IMR-90 (cell line): ENCODE measurements around the gene ZFYVE1. TPM values are rescaled to one million over a fixed set of nuclear protein-coding genes. Genes with fewer than 3 reads are reported as not detected.

Experiments
- ATAC-seq: fragments of 200-7000 bp; cut with Tn5 transposase; 2 replicates; pipeline ENCODE4 v1.9.1; 2020; ENCODE audit warnings: low read depth, mild to moderate bottlenecking, moderate library complexity
- BruUV-seq: library from RNA; stranded (reverse); fragments of 400-500 nt; replicated peaks from 2 replicates; lab custom pipeline; 2021; lab: Mats Ljungman, UMichigan
- CTCF ChIA-PET: fragments of 300-600 bp; formaldehyde crosslinking; extraction: SDS; loops from one replicate; lab custom pipeline; 2021; ENCODE audit warnings: antibody characterized with exemption; lab: Yijun Ruan, JAX
- POLR2A ChIA-PET: fragments of 300-600 bp; sonication (Branson Sonifier 250); formaldehyde crosslinking; loops from one replicate; lab custom pipeline; 2022; ENCODE audit warnings: antibody characterized with exemption; ENCODE audit not compliant: unreplicated experiment; lab: Charles Lee
- DNase-seq: peaks from one replicate; pipeline ENCODE4 v3.0.0; 2013
- H2AFZ ChIP-seq: replicated peaks from 2 replicates; pipeline ENCODE3; 2013; ENCODE audit warnings: low read length, mild to moderate bottlenecking; ENCODE audit not compliant: poor library complexity
- H2AK5ac ChIP-seq: 2 replicates; pipeline ENCODE4 v1.6.1; 2013; ENCODE audit warnings: low read depth, low read length, inconsistent platforms
- H2AK9ac ChIP-seq: replicated peaks from 2 replicates; pipeline ENCODE3; 2013; ENCODE audit warnings: mild to moderate bottlenecking, low read depth, low read length, moderate library complexity; ENCODE audit not compliant: poor library complexity
- H2BK120ac ChIP-seq: 2 replicates; pipeline ENCODE4 v1.6.1; 2013; ENCODE audit warnings: low read depth, low read length, inconsistent platforms
- H2BK15ac ChIP-seq: 3 replicates; pipeline ENCODE4 v1.6.1; 2013; ENCODE audit warnings: low read depth, low read length, inconsistent platforms
- H2BK20ac ChIP-seq: 2 replicates; pipeline ENCODE4 v1.6.1; 2013; ENCODE audit warnings: low read depth, mild to moderate bottlenecking, inconsistent platforms, low read length, moderate library complexity
- H2BK5ac ChIP-seq: 2 replicates; pipeline ENCODE4 v1.6.1; 2013; ENCODE audit warnings: mild to moderate bottlenecking, low read depth, low read length, inconsistent platforms; ENCODE audit not compliant: poor library complexity, severe bottlenecking
- H3K14ac ChIP-seq: replicated peaks from 2 replicates; pipeline ENCODE4 v1.6.1; 2013; ENCODE audit warnings: low read depth, low read length, inconsistent platforms
- H3K18ac ChIP-seq: 2 replicates; pipeline ENCODE4 v1.6.1; 2013; ENCODE audit warnings: low read depth, low read length, control low read depth
- H3K23ac ChIP-seq: 2 replicates; pipeline ENCODE4 v1.6.1; 2013; ENCODE audit warnings: low read depth, low read length, inconsistent platforms
- H3K27ac ChIP-seq: 2 replicates; pipeline ENCODE4 v1.5.1; 2013; ENCODE audit warnings: mild to moderate bottlenecking, control low read depth, low read length; ENCODE audit not compliant: insufficient read depth
- H3K27me3 ChIP-seq: 2 replicates; pipeline ENCODE4 v1.6.1; 2013; ENCODE audit warnings: low read length; ENCODE audit not compliant: control insufficient read depth, insufficient read depth
- H3K36me3 ChIP-seq: 2 replicates; pipeline ENCODE4 v1.6.1; 2013; ENCODE audit warnings: low read length, mixed read lengths; ENCODE audit not compliant: control insufficient read depth, insufficient read depth
- H3K4ac ChIP-seq: 2 replicates; pipeline ENCODE4 v1.6.1; 2013; ENCODE audit warnings: low read depth, low read length, inconsistent platforms
- H3K4me1 ChIP-seq: 2 replicates; pipeline ENCODE4 v1.6.1; 2013; ENCODE audit warnings: low read length, mixed read lengths; ENCODE audit not compliant: control insufficient read depth, insufficient read depth
- H3K4me2 ChIP-seq: 2 replicates; pipeline ENCODE4 v1.6.1; 2013; ENCODE audit warnings: low read depth, mild to moderate bottlenecking, control low read depth, low read length, moderate library complexity
- H3K4me3 ChIP-seq: 2 replicates; pipeline ENCODE4 v1.5.1; 2013; ENCODE audit warnings: low read depth, mild to moderate bottlenecking, control low read depth, low read length, moderate library complexity; ENCODE audit not compliant: insufficient read depth
- H3K56ac ChIP-seq: 2 replicates; pipeline ENCODE4 v1.6.1; 2013; ENCODE audit warnings: low read length, inconsistent platforms; ENCODE audit not compliant: insufficient read depth; ENCODE audit errors: extremely low read depth
- H3K79me1 ChIP-seq, 2 experiments: 2 replicates each; pipeline ENCODE4 v1.6.1; 2013; ENCODE audit warnings: low read length in 2 of 2, inconsistent platforms in 1 of 2, low read depth in 1 of 2
- H3K9ac ChIP-seq: 2 replicates; pipeline ENCODE4 v1.6.1; 2013; ENCODE audit warnings: low read depth, low read length, control low read depth
- H3K9me1 ChIP-seq: 2 replicates; pipeline ENCODE4 v1.6.1; 2013; ENCODE audit warnings: low read length, inconsistent platforms; ENCODE audit not compliant: insufficient read depth
- H3K9me3 ChIP-seq: 2 replicates; pipeline ENCODE4 v1.6.1; 2013; ENCODE audit warnings: low read length; ENCODE audit not compliant: control insufficient read depth, insufficient read depth
- H4K20me1 ChIP-seq: 2 replicates; pipeline ENCODE4 v1.6.1; 2013; ENCODE audit warnings: low read length, inconsistent platforms; ENCODE audit not compliant: insufficient read depth
- H4K5ac ChIP-seq: 2 replicates; pipeline ENCODE4 v1.6.1; 2013; ENCODE audit warnings: mild to moderate bottlenecking, low read depth, low read length, control low read depth
- H4K8ac ChIP-seq, 2 experiments: 2 replicates each; pipeline ENCODE4 v1.6.1; 2013; ENCODE audit warnings: low read depth in 2 of 2, low read length in 2 of 2, control low read depth in 1 of 2, inconsistent platforms in 1 of 2
- H4K91ac ChIP-seq: 2 replicates; pipeline ENCODE4 v1.6.1; 2013; ENCODE audit warnings: low read depth, low read length, inconsistent platforms; ENCODE audit not compliant: insufficient read depth
- FOS ChIP-seq: fragments of 150-350 bp; IDR thresholded peaks from 2 replicates; pipeline ENCODE4 v1.6.1; 2016; ENCODE audit warnings: low read depth, low read length
- SMC3 ChIP-seq: fragments of 150-350 bp; IDR thresholded peaks from 2 replicates; pipeline ENCODE4 v1.6.1; 2016; ENCODE audit warnings: low read depth, mild to moderate bottlenecking, antibody characterized with exemption, low read length, moderate library complexity
- WGBS, 2 experiments: methylation state at CpG; one replicate each; pipeline versions ENCODE4 v1.1.5 to v1.1.7; 2013; ENCODE audit warnings: missing lambda C conversion rate in 2 of 2; ENCODE audit not compliant: insufficient read length in 1 of 2; ENCODE audit errors: extremely low coverage in 2 of 2; 5-methylcytosine and 5-hydroxymethylcytosine counted together
- dilution Hi-C: fragments of 300-500 bp; cut with HindIII; formaldehyde crosslinking; loops from one replicate; pipeline ENCODE4 v1.14.3; 2018; ENCODE audit warnings: low sequenced_read_pairs; ENCODE audit not compliant: unreplicated experiment
- in situ Hi-C: fragments of 300-500 bp; cut with MboI; formaldehyde crosslinking; loops from 3 replicates; pipeline ENCODE4 v1.14.3; 2019; ENCODE audit warnings: low sequenced_read_pairs, inconsistent platforms, mixed read lengths
- intact Hi-C: fragments of 100-400 bp; cut with micrococcal nuclease; formaldehyde crosslinking; loops from 2 replicates; pipeline ENCODE4 v1.10.0; 2022
- polyA plus RNA-seq, 3 experiments: library from polyadenylated mRNA; depleted of rRNA; stranded (reverse); fragments of >200 nt; gene quantifications; 2 replicates each; pipeline ENCODE4 v1.2.3, GENCODE V29; 2012; ENCODE audit warnings: low replicate concordance in 1 of 3
- total RNA-seq: library from RNA; depleted of rRNA; stranded (reverse); fragments of >200 nt; gene quantifications from 2 replicates; pipeline ENCODE4 v1.2.3, GENCODE V29; 2012

The ZFYVE1 gene
- total and polyA plus RNA-seq, 2 of the 4 experiments (the other 2 are of a cell fraction), result 12.2 to 14.2 TPM

- H2BK15ac ChIP-seq, result no peak overlapping the region
- peak overlapping the region; percentile 36; the same call in 1 of the 2 replicates for H3K14ac ChIP-seq
- ChIA-PET CTCF (interaction anchor here (1.1 to 5.7 kb wide), 3 partner anchors 11 to 433 kb away, joined by 3 to 70 read pairs (median 4); no protein-coding TSS in a partner anchor), POLR2A (no interaction called here)
- no peak overlapping the region for H3K9ac ChIP-seq
- no peaks in the 10 kb centered on the region for H3K27me3 ChIP-seq
- peak; percentile 76 for ATAC-seq
- 0 out of 2 replicates have a peak overlapping the region, but pooled peaks have one; percentile 21 for H4K91ac ChIP-seq
- no peak overlapping the region for H2BK120ac ChIP-seq
- no peak for TF ChIP-seq SMC3
- TF ChIP-seq FOS, result peak; percentile 58
- H2AK9ac ChIP-seq, result peak overlapping the region; percentile 65
- no peaks in the 10 kb centered on the region for H3K79me1 ChIP-seq
- no peak overlapping the region for H3K4me2 ChIP-seq
- no peak overlapping the region for H2AK5ac ChIP-seq
- dilution Hi-C loops (no loop called here), in situ Hi-C loops (loop anchor here (5.0 kb wide), 1 partner anchor 434 kb away; no protein-coding TSS in a partner anchor), intact Hi-C loops (no loop called here)
- no peaks in the 10 kb centered on the region for H3K9me3 ChIP-seq
- H3K23ac ChIP-seq, result no peak overlapping the region
- H4K8ac ChIP-seq, result peak overlapping the region in 1 of 2 experiments; percentile 62; a peak in 1 of 4 replicates
- H2BK20ac ChIP-seq, result peak overlapping the region; percentile 51
- H3K56ac ChIP-seq, result no peak overlapping the region
- no peaks in the 10 kb centered on the region for H4K20me1 ChIP-seq
- peak overlapping the region; percentile 1 for H2BK5ac ChIP-seq
- H3K4ac ChIP-seq, result peak overlapping the region; percentile 48; the same call in 1 of the 2 replicates
- DNase-seq, result peak; percentile 69
- WGBS, 2 experiments, result 25% methylated on average over 2 of the region's 8 CpGs; no CpG with 5 or more reads in 1 of the 2 experiments
- no peak overlapping the region for H3K4me3 ChIP-seq
- no peak overlapping the region for H3K27ac ChIP-seq
- BruUV-seq, result no TSS peak
- peaks cover 22% of the 10 kb centered on the region for H3K36me3 ChIP-seq
- H4K5ac ChIP-seq, result no peak overlapping the region
- peaks cover 12% of the 10 kb centered on the region for H3K9me1 ChIP-seq
- H2AFZ ChIP-seq, result peak overlapping the region; percentile 57
- H3K4me1 ChIP-seq, result 0 out of 2 replicates have a peak, but pooled peaks cover 4% of the 10 kb centered on the region
- H3K18ac ChIP-seq, result no peak overlapping the region; the same call in 1 of the 2 replicates
Measured at GRCh38 chr14:72946491-72946890, 80.4 kb downstream of the ZFYVE1 start.
